AG04450 (cell line): Measurements from ENCODE around the gene GRID1. TPM values are rescaled to one million over a fixed set of nuclear protein-coding genes. Genes with fewer than 3 reads are reported as not detected.

Experiments
- CTCF ChIA-PET: fragments of 300-600, 350-600 bp; formaldehyde crosslinking; extraction: SDS; loops from one replicate; lab custom pipeline; 2022; ENCODE audit warnings: antibody characterized with exemption, inconsistent platforms; lab: Charles Lee
- POLR2A ChIA-PET: fragments of 350-600 bp; formaldehyde crosslinking; extraction: SDS; loops from one replicate; lab custom pipeline; 2021; ENCODE audit warnings: antibody characterized with exemption, inconsistent platforms; lab: Yijun Ruan, JAX
- DNase-seq: peaks from one replicate; pipeline ENCODE4 v3.0.0-alpha.2; 2011; ENCODE audit warnings: low read depth, low spot score
- H3K27ac ChIP-seq: one replicate; pipeline ENCODE4 v1.5.1; 2012; ENCODE audit warnings: low read depth, low read length, control low read depth
- H3K27me3 ChIP-seq: one replicate; pipeline ENCODE4 v1.6.0; 2012; ENCODE audit warnings: low read length; ENCODE audit not compliant: control insufficient read depth, insufficient read depth
- H3K4me3 ChIP-seq: 2 replicates; pipeline ENCODE4 v1.5.1; 2011; ENCODE audit warnings: mild to moderate bottlenecking, low read depth, low read length, control low read depth
- H3K9me3 ChIP-seq: 2 replicates; pipeline ENCODE4 v1.5.1; 2012; ENCODE audit warnings: low read length; ENCODE audit not compliant: control insufficient read depth, insufficient read depth
- polyA plus RNA-seq: library from polyadenylated mRNA; depleted of rRNA; stranded (reverse); fragments of >200 nt; gene quantifications from 2 replicates; pipeline ENCODE4 v1.2.3, GENCODE V29; 2011
- TF ChIP-seq, protein P1 (sequence below): IDR thresholded peaks from 2 replicates; pipeline ENCODE4 v1.5.1; 2011; ENCODE audit warnings: low read depth, low read length, control low read depth, inconsistent platforms

Gene GRID1
- polyA plus RNA-seq, 1 experiment, result not detected

DNA sequence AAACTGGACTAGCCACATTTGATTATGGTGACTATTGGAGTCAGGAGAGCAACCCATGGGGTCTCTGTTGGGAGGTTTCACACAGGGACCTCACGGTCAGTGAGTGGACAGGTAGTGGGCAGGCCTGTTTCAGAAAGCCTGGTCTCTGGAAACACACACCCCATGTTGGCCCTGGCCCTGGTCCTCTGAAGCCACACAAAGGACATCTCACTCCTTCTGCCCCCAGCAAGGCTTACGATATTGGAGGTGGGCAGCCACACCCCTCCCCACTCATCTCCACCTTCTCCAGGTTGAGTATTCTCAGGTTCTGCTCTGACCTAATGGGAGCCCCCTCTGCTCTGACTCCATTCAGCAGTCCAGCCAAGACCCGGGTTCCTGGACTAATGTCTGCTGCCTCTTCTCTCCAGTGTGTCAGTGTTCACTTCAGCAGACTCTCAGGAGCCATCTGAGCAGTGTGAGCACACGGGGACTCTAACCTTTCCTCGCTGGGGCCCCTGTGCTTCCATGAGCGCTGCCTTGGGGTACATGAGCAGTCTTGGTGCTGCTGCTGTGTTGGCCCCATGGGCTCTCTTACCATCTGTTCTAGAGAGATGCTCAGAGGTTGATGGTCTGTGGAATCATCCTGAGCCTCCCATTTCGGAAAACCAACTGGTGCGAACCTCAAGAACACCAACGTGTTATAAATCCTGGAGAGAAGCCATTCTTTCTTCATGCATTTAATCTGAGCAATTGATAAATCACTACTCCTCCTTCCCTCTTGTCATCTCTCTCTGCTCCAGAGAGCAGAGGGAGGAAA lies 748.6 kb downstream of the GRID1 start:
- ChIA-PET CTCF (no interaction called here), POLR2A (no interaction called here)
- no peak for DNase-seq

DNA sequence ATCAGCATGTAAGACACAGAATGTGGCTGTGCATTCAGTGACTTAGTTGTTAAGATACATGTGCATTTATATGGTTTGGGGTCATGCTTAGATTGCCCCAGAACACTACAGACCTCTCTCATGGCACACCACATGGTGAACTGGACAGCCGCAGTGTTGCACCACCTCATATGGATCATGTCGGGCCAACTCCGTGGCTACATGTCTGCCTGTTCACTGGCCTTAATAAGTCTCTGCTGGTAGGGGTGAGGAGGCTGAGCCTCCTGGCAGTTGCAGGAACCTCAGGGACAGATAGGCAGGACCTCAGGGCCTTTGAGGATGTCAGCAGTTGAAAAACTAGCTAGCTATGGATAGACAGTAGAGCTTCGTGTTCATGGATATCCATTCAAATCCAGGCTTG lies 751.0 kb downstream of the GRID1 start:
- no peak for DNase-seq
- ChIA-PET CTCF (no interaction called here), POLR2A (no interaction called here)
- Histone ChIP-seq H3K27me3 (no peaks in the 10 kb centered on the region), H3K4me3 (no peak overlapping the region), H3K27ac (no peak overlapping the region), H3K9me3 (peaks cover 55% of the 10 kb centered on the region)
- TF ChIP-seq, protein P1, sequence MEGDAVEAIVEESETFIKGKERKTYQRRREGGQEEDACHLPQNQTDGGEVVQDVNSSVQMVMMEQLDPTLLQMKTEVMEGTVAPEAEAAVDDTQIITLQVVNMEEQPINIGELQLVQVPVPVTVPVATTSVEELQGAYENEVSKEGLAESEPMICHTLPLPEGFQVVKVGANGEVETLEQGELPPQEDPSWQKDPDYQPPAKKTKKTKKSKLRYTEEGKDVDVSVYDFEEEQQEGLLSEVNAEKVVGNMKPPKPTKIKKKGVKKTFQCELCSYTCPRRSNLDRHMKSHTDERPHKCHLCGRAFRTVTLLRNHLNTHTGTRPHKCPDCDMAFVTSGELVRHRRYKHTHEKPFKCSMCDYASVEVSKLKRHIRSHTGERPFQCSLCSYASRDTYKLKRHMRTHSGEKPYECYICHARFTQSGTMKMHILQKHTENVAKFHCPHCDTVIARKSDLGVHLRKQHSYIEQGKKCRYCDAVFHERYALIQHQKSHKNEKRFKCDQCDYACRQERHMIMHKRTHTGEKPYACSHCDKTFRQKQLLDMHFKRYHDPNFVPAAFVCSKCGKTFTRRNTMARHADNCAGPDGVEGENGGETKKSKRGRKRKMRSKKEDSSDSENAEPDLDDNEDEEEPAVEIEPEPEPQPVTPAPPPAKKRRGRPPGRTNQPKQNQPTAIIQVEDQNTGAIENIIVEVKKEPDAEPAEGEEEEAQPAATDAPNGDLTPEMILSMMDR, result no peak

More for the DNA sequence above, 748.6 kb downstream of the GRID1 start:
- Histone ChIP-seq H3K27ac (no peak overlapping the region), H3K27me3 (no peaks in the 10 kb centered on the region), H3K4me3 (no peak overlapping the region), H3K9me3 (peaks cover 43% of the 10 kb centered on the region)
- TF ChIP-seq, protein P1, result no peak

DNA sequence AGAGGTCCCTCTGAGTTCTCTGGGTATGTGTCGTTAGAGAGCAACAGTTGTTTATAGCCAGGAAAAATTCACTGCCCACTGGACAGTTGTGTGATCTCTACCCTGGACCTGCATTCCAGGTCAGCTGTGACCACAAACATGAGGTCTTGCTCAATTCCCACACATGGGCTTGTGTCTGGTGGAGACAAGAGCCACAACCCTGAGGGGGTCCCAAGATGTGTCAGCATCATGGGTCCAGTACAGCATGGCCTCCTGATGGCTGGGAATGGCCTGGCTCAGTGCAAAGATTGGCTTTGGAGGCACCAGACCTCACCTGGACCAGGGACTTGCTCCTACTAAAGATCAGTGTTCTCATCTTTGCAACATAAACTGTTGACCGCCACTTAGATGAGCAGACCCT lies 751.6 kb downstream of the GRID1 start:
- no peak overlapping the region for H3K4me3 ChIP-seq
- H3K9me3 ChIP-seq, result peaks cover 57% of the 10 kb centered on the region
- ChIA-PET POLR2A (no interaction called here), CTCF (no interaction called here)
- TF ChIP-seq, protein P1, result no peak
- no peak for DNase-seq
- no peak overlapping the region for H3K27ac ChIP-seq
- no peaks in the 10 kb centered on the region for H3K27me3 ChIP-seq

DNA sequence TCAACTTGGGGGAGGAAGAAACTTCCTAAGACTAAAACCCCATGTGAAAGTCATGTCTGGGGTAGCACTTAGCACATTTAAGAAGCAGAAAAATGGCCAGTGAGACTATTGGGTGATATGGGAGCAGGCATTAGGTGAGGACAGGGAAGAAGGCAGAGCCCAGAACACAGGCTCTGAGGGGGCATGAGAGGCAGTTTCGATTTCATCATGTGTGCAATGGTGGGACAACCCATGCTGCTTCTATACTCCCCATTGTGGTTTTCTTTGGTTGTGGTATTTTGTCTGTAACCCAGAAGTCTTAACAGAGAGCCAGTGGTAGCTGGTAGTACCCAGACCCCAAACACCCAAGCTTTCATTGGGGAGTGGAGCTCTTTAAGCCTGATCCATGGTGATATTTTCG lies 752.0 kb downstream of the GRID1 start:
- Histone ChIP-seq H3K27me3 (no peaks in the 10 kb centered on the region), H3K27ac (no peak overlapping the region), H3K9me3 (peaks cover 54% of the 10 kb centered on the region), H3K4me3 (no peak overlapping the region)
- ChIA-PET POLR2A (no interaction called here), CTCF (no interaction called here)
- TF ChIP-seq, protein P1, result no peak
- no peak for DNase-seq

DNA sequence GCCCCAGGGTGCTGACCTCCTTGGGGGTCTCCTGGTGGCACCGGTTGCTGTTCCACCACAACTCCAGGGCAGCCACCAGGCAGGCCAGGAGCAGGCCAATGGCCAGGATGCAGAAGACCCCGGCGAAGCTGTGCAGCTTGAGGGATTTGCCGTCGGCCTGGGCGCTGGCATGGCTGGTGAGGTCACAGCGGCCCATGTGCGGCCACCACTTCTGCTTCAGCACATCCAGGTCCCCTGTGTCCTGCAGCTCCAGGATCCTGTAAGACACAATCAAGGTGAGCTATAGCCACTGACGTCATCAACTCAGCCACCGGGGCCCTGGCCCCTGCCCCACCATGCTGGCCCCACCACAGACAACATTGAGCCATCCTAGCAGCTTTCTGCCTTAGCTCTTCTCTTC lies 753.2 kb downstream of the GRID1 start:
- Histone ChIP-seq H3K27me3 (no peaks in the 10 kb centered on the region), H3K9me3 (peaks cover 58% of the 10 kb centered on the region), H3K27ac (no peak overlapping the region), H3K4me3 (no peak overlapping the region)
- ChIA-PET CTCF (no interaction called here), POLR2A (no interaction called here)
- no peak for DNase-seq
- TF ChIP-seq, protein P1, result no peak
